HG03045 (cell line): ENCODE measurements around the gene MRPL9.
"Not testable (repeated sequence)": the region's sequence is repeated elsewhere in the genome, so short reads cannot be mapped to it uniquely, and the experiment has no call there.

Source experiments
- ATAC-seq: cut with Tn5 transposase; IDR thresholded peaks from one replicate; pipeline ENCODE4 v1.9.1; 2021; ENCODE audit warnings: mild to moderate bottlenecking, moderate library complexity; ENCODE audit not compliant: unreplicated experiment

Gene MRPL9

GRCh38 chr1:151787689-151788088 lies 24.4 kb upstream of the MRPL9 start:
- no peak for ATAC-seq

GRCh38 chr1:151783796-151784195 lies 20.5 kb upstream of the MRPL9 start:
- no peak for ATAC-seq

- no peak for ATAC-seq
These were observed 19.4 kb upstream of the MRPL9 start for GRCh38 chr1:151782741-151783140.

- ATAC-seq = not testable (repeated sequence)
These were observed 18.7 kb upstream of the MRPL9 start for GRCh38 chr1:151782026-151782425.

- not testable (repeated sequence) for ATAC-seq
These were observed 17.4 kb upstream of the MRPL9 start for GRCh38 chr1:151780736-151781135.

- ATAC-seq = no peak
These were observed 16.6 kb upstream of the MRPL9 start for GRCh38 chr1:151779852-151780251.

- ATAC-seq = no peak
These were observed 14.0 kb upstream of the MRPL9 start for GRCh38 chr1:151777317-151777716.

GRCh38 chr1:151776665-151777062 lies 13.4 kb upstream of the MRPL9 start:
- ATAC-seq = no peak

- ATAC-seq = no peak
These were observed 12.8 kb upstream of the MRPL9 start for GRCh38 chr1:151775894-151776664.

GRCh38 chr1:151774256-151774922 lies 11.1 kb upstream of the MRPL9 start:
- ATAC-seq = no peak

GRCh38 chr1:151773702-151774101 lies 10.4 kb upstream of the MRPL9 start:
- no peak for ATAC-seq

- not testable (repeated sequence) for ATAC-seq
These were observed 6.0 kb upstream of the MRPL9 start for GRCh38 chr1:151769270-151769669.

GRCh38 chr1:151768351-151769066 lies 5.2 kb upstream of the MRPL9 start:
- ATAC-seq = not testable (repeated sequence)

GRCh38 chr1:151763990-151764389 lies 694 bp upstream of the MRPL9 start:
- no peak for ATAC-seq

GRCh38 chr1:151760597-151761385 lies 2.5 kb downstream of the MRPL9 start:
- no peak for ATAC-seq

GRCh38 chr1:151759241-151759640 lies 4.1 kb downstream of the MRPL9 start:
- ATAC-seq = no peak

GRCh38 chr1:151756291-151756690 lies 7.0 kb downstream of the MRPL9 start:
- no peak for ATAC-seq

- no peak for ATAC-seq
These were observed 21.8 kb downstream of the MRPL9 start for GRCh38 chr1:151741516-151741915.

- ATAC-seq = no peak
These were observed 23.5 kb downstream of the MRPL9 start for GRCh38 chr1:151739590-151740355.

- ATAC-seq = no peak
These were observed 25.8 kb downstream of the MRPL9 start for GRCh38 chr1:151737479-151737878.
